GM19193 (cell line): ENCODE results near the gene MTERF4.

Source experiments
- POLR2A ChIP-seq: IDR thresholded peaks from 4 replicates; pipeline ENCODE4 v1.6.1; 2011; ENCODE audit not compliant: insufficient read depth, insufficient read length; ENCODE audit errors: extremely low read depth

Gene MTERF4

GRCh38 chr2:241088376-241088775 is 13.7 kb downstream of the MTERF4 start:
- no peak for TF ChIP-seq POLR2A

GRCh38 chr2:241087420-241088268 is 14.4 kb downstream of the MTERF4 start:
- no peak for TF ChIP-seq POLR2A

- TF ChIP-seq POLR2A, result no peak
Observed at GRCh38 chr2:241084856-241085444, 17.1 kb downstream of the MTERF4 start.

GRCh38 chr2:241083091-241083415 is 19.0 kb downstream of the MTERF4 start:
- TF ChIP-seq POLR2A, result no peak

- TF ChIP-seq POLR2A, result no peak
Observed at GRCh38 chr2:241082341-241083090, 19.6 kb downstream of the MTERF4 start.

GRCh38 chr2:241081643-241082340 is 20.3 kb downstream of the MTERF4 start:
- peak; percentile 27 for TF ChIP-seq POLR2A

GRCh38 chr2:241081190-241081642 is 20.9 kb downstream of the MTERF4 start:
- TF ChIP-seq POLR2A, result no peak

- no peak for TF ChIP-seq POLR2A
Observed at GRCh38 chr2:241080405-241081189, 21.5 kb downstream of the MTERF4 start.

GRCh38 chr2:241074901-241075540 is 27.1 kb downstream of the MTERF4 start:
- no peak for TF ChIP-seq POLR2A

- TF ChIP-seq POLR2A, result no peak
Observed at GRCh38 chr2:241074065-241074818, 27.8 kb downstream of the MTERF4 start.

GRCh38 chr2:241073166-241074064 is 28.7 kb downstream of the MTERF4 start:
- no peak for TF ChIP-seq POLR2A

GRCh38 chr2:241072553-241073165 is 29.4 kb downstream of the MTERF4 start:
- TF ChIP-seq POLR2A, result no peak

- no peak for TF ChIP-seq POLR2A
Observed at GRCh38 chr2:241072151-241072550, 29.9 kb downstream of the MTERF4 start.
